Panc1 (cell line): ENCODE results near the gene PCDHGA1. TPM values are rescaled to one million over a fixed set of nuclear protein-coding genes. Genes with fewer than 3 reads are reported as not detected.

ENCODE experiments used
- ATAC-seq: fragments of 200-7000 bp; cut with Tn5 transposase; 2 replicates; pipeline ENCODE4 v1.9.1; 2020; ENCODE audit warnings: mild to moderate bottlenecking, moderate library complexity
- BruUV-seq: library from RNA; stranded (reverse); fragments of 400-500 nt; replicated peaks from 2 replicates; lab custom pipeline; 2021; lab: Mats Ljungman, UMichigan
- CTCF ChIA-PET: fragments of 300-600 bp; sonication (Branson Sonifier 250); formaldehyde crosslinking; loops from one replicate; lab custom pipeline; 2022; ENCODE audit warnings: antibody characterized with exemption; lab: Charles Lee
- POLR2A ChIA-PET: fragments of 300-600 bp; sonication (Branson Sonifier 250); formaldehyde crosslinking; loops from one replicate; lab custom pipeline; 2022; ENCODE audit warnings: antibody characterized with exemption; lab: Charles Lee
- DNase-seq: peaks from one replicate; pipeline ENCODE4 v3.0.0-alpha.2; 2010; ENCODE audit warnings: low read depth, low spot score
- H3K27ac ChIP-seq: 2 replicates; pipeline ENCODE4 v1.5.1; 2011; ENCODE audit warnings: mild to moderate bottlenecking, low read length, inconsistent platforms
- H3K27me3 ChIP-seq: fragments of 200-500 bp; sonication (Bioruptor generic); 2 replicates; pipeline ENCODE4 v1.6.0; 2014; ENCODE audit warnings: low read length, inconsistent platforms; ENCODE audit not compliant: control insufficient read depth, insufficient read depth
- H3K36me3 ChIP-seq: fragments of 200-500 bp; sonication (Bioruptor generic); 2 replicates; pipeline ENCODE4 v1.5.1; 2014; ENCODE audit warnings: inconsistent platforms, mild to moderate bottlenecking, low read length, moderate library complexity; ENCODE audit not compliant: control insufficient read depth, insufficient read depth
- H3K4me1 ChIP-seq: 2 replicates; pipeline ENCODE4 v1.5.1; 2011; ENCODE audit warnings: inconsistent platforms, mild to moderate bottlenecking, low read length, moderate library complexity; ENCODE audit not compliant: control insufficient read depth, insufficient read depth
- H3K4me3 ChIP-seq, 2 experiments: 2 replicates each; pipeline ENCODE4 v1.5.1; 2011 to 2012; ENCODE audit warnings: low read depth in 2 of 2, low read length in 2 of 2, mild to moderate bottlenecking in 2 of 2, inconsistent platforms in 1 of 2, moderate library complexity in 1 of 2
- H3K9me3 ChIP-seq: fragments of 200-500 bp; sonication (Bioruptor generic); 2 replicates; pipeline ENCODE4 v1.5.1; 2014; ENCODE audit warnings: low read depth, mild to moderate bottlenecking, inconsistent platforms, low read length, moderate library complexity; ENCODE audit not compliant: control insufficient read depth, insufficient read depth
- POLR2AphosphoS5 ChIP-seq: IDR thresholded peaks from 2 replicates; pipeline ENCODE4 v1.6.1; 2012; ENCODE audit warnings: mild to moderate bottlenecking, low read depth, low read length, moderate library complexity
- REST ChIP-seq, 2 experiments: IDR thresholded peaks; 2 replicates each; pipeline ENCODE4 v1.6.1; 2011 to 2012; ENCODE audit warnings: low read depth in 2 of 2, control low read depth in 1 of 2, low read length in 1 of 2, mild to moderate bottlenecking in 1 of 2, moderate library complexity in 1 of 2; ENCODE audit not compliant: insufficient read depth in 1 of 2
- SIN3A ChIP-seq: IDR thresholded peaks from 2 replicates; pipeline ENCODE4 v1.6.1; 2012; ENCODE audit warnings: low read depth, mild to moderate bottlenecking, low read length, moderate library complexity, borderline replicate concordance; ENCODE audit not compliant: insufficient read depth
- TCF7L2 ChIP-seq: IDR thresholded peaks from 2 replicates; pipeline ENCODE4 v1.6.1; 2011; ENCODE audit warnings: mild to moderate bottlenecking, low read depth, low read length, inconsistent platforms
- in situ Hi-C: cut with HindIII; loops from 2 replicates; pipeline ENCODE4 v1.10.0; 2016; ENCODE audit warnings: low sequenced_read_pairs, low pct_unique_long_range_greater_than_20kb
- intact Hi-C: fragments of 100-400 bp; cut with micrococcal nuclease; formaldehyde crosslinking; loops from one replicate; pipeline ENCODE4 v1.10.0; 2022; ENCODE audit not compliant: unreplicated experiment
- total RNA-seq: library from RNA; stranded (reverse); gene quantifications from one replicate; pipeline ENCODE4 v1.2.1, GENCODE V29; 2021; ENCODE audit not compliant: unreplicated experiment
- TF ChIP-seq, protein P1 (sequence below): fragments of 450-650 bp; IDR thresholded peaks from 2 replicates; pipeline ENCODE4 v1.5.1; 2017; ENCODE audit warnings: mild to moderate bottlenecking

Gene PCDHGA1
- total RNA-seq, 1 experiment from 2014 or later, result 0.92 TPM

- Histone ChIP-seq H3K27ac (no peak overlapping the region), H3K4me1 (peaks cover 9% of the 10 kb centered on the region), H3K36me3 (peaks cover 13% of the 10 kb centered on the region), H3K4me3 (no peak overlapping the region), H3K9me3 (no peaks in the 10 kb centered on the region), H3K27me3 (no peaks in the 10 kb centered on the region)
- intact Hi-C loops (loop anchor here (10.0 kb wide), 1 partner anchor 174 kb away; the partner anchor contains the start of genes PCDHGA4, PCDHGB1 and PCDHGB2), in situ Hi-C loops (no loop called here)
- CTCF ChIA-PET, result interaction anchor here (1.0 kb wide), 1 partner anchor 24 kb away, joined by 3 read pairs; no protein-coding TSS in a partner anchor
- POLR2A ChIA-PET, result interaction anchor here (0.6 kb wide), 1 partner anchor 1126 kb away, joined by 3 read pairs; no protein-coding TSS in a partner anchor
- no TSS peak for BruUV-seq
- TF ChIP-seq REST (IDR thresholded peaks at IDR 0.05; ENCODE audit: insufficient read depth in 1 of 2, low read depth in 2 of 2, low read length in 1 of 2) (no peak), POLR2AphosphoS5 (no peak), SIN3A (no peak), TCF7L2 (no peak)
- TF ChIP-seq, protein P1, sequence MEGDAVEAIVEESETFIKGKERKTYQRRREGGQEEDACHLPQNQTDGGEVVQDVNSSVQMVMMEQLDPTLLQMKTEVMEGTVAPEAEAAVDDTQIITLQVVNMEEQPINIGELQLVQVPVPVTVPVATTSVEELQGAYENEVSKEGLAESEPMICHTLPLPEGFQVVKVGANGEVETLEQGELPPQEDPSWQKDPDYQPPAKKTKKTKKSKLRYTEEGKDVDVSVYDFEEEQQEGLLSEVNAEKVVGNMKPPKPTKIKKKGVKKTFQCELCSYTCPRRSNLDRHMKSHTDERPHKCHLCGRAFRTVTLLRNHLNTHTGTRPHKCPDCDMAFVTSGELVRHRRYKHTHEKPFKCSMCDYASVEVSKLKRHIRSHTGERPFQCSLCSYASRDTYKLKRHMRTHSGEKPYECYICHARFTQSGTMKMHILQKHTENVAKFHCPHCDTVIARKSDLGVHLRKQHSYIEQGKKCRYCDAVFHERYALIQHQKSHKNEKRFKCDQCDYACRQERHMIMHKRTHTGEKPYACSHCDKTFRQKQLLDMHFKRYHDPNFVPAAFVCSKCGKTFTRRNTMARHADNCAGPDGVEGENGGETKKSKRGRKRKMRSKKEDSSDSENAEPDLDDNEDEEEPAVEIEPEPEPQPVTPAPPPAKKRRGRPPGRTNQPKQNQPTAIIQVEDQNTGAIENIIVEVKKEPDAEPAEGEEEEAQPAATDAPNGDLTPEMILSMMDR, result no peak
- DNase-seq, result no peak
- ATAC-seq, result no peak
These were observed 198.1 kb downstream of the PCDHGA1 start for GRCh38 chr5:141528291-141528984.

- intact Hi-C loops, result loop anchor here (10.0 kb wide), 1 partner anchor 174 kb away; the partner anchor contains the start of genes PCDHGA4, PCDHGB1 and PCDHGB2
- CTCF ChIA-PET, result no interaction called here
- TF ChIP-seq REST (IDR thresholded peaks at IDR 0.05; ENCODE audit: insufficient read depth in 1 of 2, low read depth in 2 of 2, low read length in 1 of 2), result no peak
- no peak for TF ChIP-seq POLR2AphosphoS5
- no peak for TF ChIP-seq SIN3A
- TF ChIP-seq, protein P1, result no peak
- TF ChIP-seq TCF7L2, result no peak
- peaks cover 8% of the 10 kb centered on the region for H3K4me1 ChIP-seq
- ATAC-seq (no peak), DNase-seq (no peak)
- in situ Hi-C loops, result no loop called here
- POLR2A ChIA-PET, result no interaction called here
- H3K27me3 ChIP-seq, result no peaks in the 10 kb centered on the region
- no peak overlapping the region for H3K27ac ChIP-seq
- peaks cover 13% of the 10 kb centered on the region for H3K36me3 ChIP-seq
- H3K4me3 ChIP-seq, result no peak overlapping the region
- no TSS peak for BruUV-seq
- no peaks in the 10 kb centered on the region for H3K9me3 ChIP-seq
These were observed 198.7 kb downstream of the PCDHGA1 start for GRCh38 chr5:141529002-141529401.
